DND-41 (cell line): ENCODE data around the gene CFAP251.

Experiments used
- EZH2 ChIP-seq: IDR thresholded peaks from 3 replicates; pipeline ENCODE4 v1.6.1; 2012; ENCODE audit warnings: borderline replicate concordance, low read depth, mild to moderate bottlenecking, moderate library complexity, low read length, inconsistent platforms; ENCODE audit not compliant: severe bottlenecking
- TF ChIP-seq, protein P1 (sequence below): IDR thresholded peaks from 2 replicates; pipeline ENCODE4 v1.5.1; 2012; ENCODE audit warnings: borderline replicate concordance, low read length, moderate library complexity, mild to moderate bottlenecking; ENCODE audit not compliant: poor library complexity, severe bottlenecking; ENCODE audit errors: extremely low read depth

DNA sequence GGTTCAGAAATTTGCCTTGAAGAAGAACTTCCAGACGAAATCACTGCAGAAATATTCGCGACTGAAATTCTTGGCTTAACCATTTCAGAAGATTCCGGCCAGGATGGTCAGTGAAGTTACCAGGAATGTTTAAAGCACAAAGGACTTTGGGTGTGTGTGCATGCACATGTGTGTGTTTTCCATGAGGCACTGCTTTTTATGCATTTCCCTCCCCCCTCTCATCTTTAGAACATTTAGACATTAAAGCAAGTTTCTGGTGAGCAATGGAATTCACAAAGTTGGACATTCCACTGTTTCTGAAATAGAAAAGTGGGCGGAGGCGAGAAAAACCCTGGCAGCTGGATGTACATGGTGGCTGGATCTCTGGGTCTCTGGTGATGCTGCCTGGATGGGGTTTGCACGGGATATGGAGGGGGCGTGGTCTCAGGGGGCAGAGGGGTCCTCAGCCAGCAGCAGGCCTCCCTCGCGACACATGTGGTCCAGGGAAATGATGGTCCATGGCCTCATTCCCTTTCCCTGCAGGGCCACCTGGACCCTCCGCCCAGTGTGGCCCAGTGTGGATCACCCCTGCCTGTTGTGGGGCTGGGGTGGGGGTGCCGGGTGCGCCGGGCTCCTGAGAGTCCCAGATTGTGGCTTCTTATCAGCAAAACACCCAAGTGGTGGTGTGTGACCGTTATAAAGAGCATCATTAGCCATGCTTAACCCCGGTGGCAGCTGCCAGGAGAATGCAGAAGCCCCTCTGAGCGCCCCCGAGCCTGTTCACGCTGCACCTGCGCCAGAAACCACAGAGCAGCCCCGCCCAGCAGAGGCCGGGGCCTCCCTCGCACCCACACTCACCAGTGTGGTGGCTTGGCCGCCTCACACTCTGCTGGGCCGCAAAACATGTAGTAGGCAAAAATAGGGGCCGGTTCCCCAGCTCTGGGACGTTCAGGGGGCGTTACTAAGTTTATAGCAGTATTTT, 85.5 kb downstream of the CFAP251 start:
- TF ChIP-seq, protein P1, sequence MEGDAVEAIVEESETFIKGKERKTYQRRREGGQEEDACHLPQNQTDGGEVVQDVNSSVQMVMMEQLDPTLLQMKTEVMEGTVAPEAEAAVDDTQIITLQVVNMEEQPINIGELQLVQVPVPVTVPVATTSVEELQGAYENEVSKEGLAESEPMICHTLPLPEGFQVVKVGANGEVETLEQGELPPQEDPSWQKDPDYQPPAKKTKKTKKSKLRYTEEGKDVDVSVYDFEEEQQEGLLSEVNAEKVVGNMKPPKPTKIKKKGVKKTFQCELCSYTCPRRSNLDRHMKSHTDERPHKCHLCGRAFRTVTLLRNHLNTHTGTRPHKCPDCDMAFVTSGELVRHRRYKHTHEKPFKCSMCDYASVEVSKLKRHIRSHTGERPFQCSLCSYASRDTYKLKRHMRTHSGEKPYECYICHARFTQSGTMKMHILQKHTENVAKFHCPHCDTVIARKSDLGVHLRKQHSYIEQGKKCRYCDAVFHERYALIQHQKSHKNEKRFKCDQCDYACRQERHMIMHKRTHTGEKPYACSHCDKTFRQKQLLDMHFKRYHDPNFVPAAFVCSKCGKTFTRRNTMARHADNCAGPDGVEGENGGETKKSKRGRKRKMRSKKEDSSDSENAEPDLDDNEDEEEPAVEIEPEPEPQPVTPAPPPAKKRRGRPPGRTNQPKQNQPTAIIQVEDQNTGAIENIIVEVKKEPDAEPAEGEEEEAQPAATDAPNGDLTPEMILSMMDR: peak; percentile 2
- TF ChIP-seq EZH2: no peak
